CD8-positive, alpha-beta memory T cell (primary cell): ENCODE measurements around the gene LGALSL. TPM values are rescaled to one million over a fixed set of nuclear protein-coding genes. Genes with fewer than 3 reads are reported as not detected.

Source experiments
- CTCF ChIA-PET: fragments of 350-600 bp; sonication (Branson Sonifier 250); formaldehyde crosslinking; loops from one replicate; lab custom pipeline; 2021; ENCODE audit warnings: antibody characterized with exemption; lab: Charles Lee
- POLR2A ChIA-PET: fragments of 350-600 bp; sonication (Branson Sonifier 250); formaldehyde crosslinking; loops from one replicate; lab custom pipeline; 2021; ENCODE audit warnings: antibody characterized with exemption; lab: Charles Lee
- DNase-seq, 5 donors: peaks; one replicate each; pipeline versions ENCODE4 v3.0.0 to v3.0.0-alpha.2; 2020 to 2022; ENCODE audit warnings: mixed read lengths in 1 of 5
- H3K27ac ChIP-seq: one replicate; pipeline ENCODE4 v1.7.0; 2013; ENCODE audit warnings: low read depth, mild to moderate bottlenecking, low read length, moderate library complexity
- H3K27me3 ChIP-seq: 2 replicates; pipeline ENCODE4 v1.7.0; 2013; ENCODE audit warnings: low read length, mild to moderate bottlenecking; ENCODE audit not compliant: insufficient read depth, poor library complexity, severe bottlenecking
- H3K36me3 ChIP-seq: 2 replicates; pipeline ENCODE4 v1.7.0; 2013; ENCODE audit warnings: mild to moderate bottlenecking, low read length, moderate library complexity; ENCODE audit not compliant: insufficient read depth
- H3K4me1 ChIP-seq: 2 replicates; pipeline ENCODE4 v1.7.0; 2013; ENCODE audit warnings: mild to moderate bottlenecking, low read length, moderate library complexity; ENCODE audit not compliant: insufficient read depth
- H3K4me3 ChIP-seq: 2 replicates; pipeline ENCODE4 v1.7.0; 2013; ENCODE audit warnings: mild to moderate bottlenecking, low read length
- H3K9me3 ChIP-seq: 2 replicates; pipeline ENCODE4 v1.7.0; 2013; ENCODE audit warnings: mild to moderate bottlenecking, low read length
- H3K27ac Mint-ChIP-seq, 8 donors: one replicate each; pipeline ENCODE4 v1.8.0; 2020 to 2021; ENCODE audit warnings: mixed read lengths in 8 of 8, mild to moderate bottlenecking in 6 of 8, inconsistent platforms in 3 of 8, moderate library complexity in 3 of 8
- H3K27me3 Mint-ChIP-seq, 2 donors: one replicate each; pipeline ENCODE4 v1.8.0; 2020 to 2021; ENCODE audit warnings: mixed read lengths in 2 of 2, mild to moderate bottlenecking in 1 of 2, moderate library complexity in 1 of 2
- H3K36me3 Mint-ChIP-seq, 3 donors: one replicate each; pipeline ENCODE4 v1.8.0; 2020 to 2021; ENCODE audit warnings: mixed read lengths in 3 of 3, inconsistent platforms in 1 of 3, mild to moderate bottlenecking in 1 of 3
- H3K4me1 Mint-ChIP-seq, 3 donors: one replicate each; pipeline ENCODE4 v1.8.0; 2020 to 2021; ENCODE audit warnings: mixed read lengths in 3 of 3, inconsistent platforms in 1 of 3, mild to moderate bottlenecking in 1 of 3
- H3K4me3 Mint-ChIP-seq, 7 donors: one replicate each; pipeline ENCODE4 v1.8.0; 2020 to 2021; ENCODE audit warnings: mixed read lengths in 7 of 7, mild to moderate bottlenecking in 6 of 7, moderate library complexity in 4 of 7, inconsistent platforms in 2 of 7
- H3K9me3 Mint-ChIP-seq, 5 donors: one replicate each; pipeline ENCODE4 v1.8.0; 2020 to 2022; ENCODE audit warnings: mixed read lengths in 5 of 5, mild to moderate bottlenecking in 3 of 5, moderate library complexity in 2 of 5, inconsistent platforms in 1 of 5
- polyA plus RNA-seq: library from polyadenylated mRNA; unstranded; fragments of 300-500 nt; fragmentation: Illumina TruSeq; gene quantifications from one replicate; pipeline ENCODE4 v1.2.3, GENCODE V29; 2021
- total RNA-seq, 2 experiments: library from RNA; stranded (reverse); gene quantifications; one replicate each; pipeline ENCODE4 v1.2.3, GENCODE V29; 2021

The LGALSL gene
- total and polyA plus RNA-seq, 3 experiments from 2014 or later: 0.72 to 0.98 (median 0.84) TPM

GRCh38 chr2:64470071-64470470, 16.1 kb downstream of the LGALSL start:
- ChIA-PET CTCF (interaction anchor here (2.0 kb wide), 1 partner anchor 18 kb away, joined by 7 read pairs; no protein-coding TSS in a partner anchor), POLR2A (no interaction called here)
- Mint-ChIP-seq H3K9me3 (no peaks in the 10 kb centered on the region), H3K4me3 (no peak overlapping the region), H3K4me1 (no peaks in the 10 kb centered on the region), H3K27ac (no peak overlapping the region), H3K27me3 (peaks cover 3 to 4% of the 10 kb centered on the region in 2 donors), H3K36me3 (no peaks in the 10 kb centered on the region)
- Histone ChIP-seq H3K4me1 (no peaks in the 10 kb centered on the region), H3K36me3 (no peaks in the 10 kb centered on the region), H3K27ac (no peak overlapping the region), H3K27me3 (no peaks in the 10 kb centered on the region), H3K9me3 (no peaks in the 10 kb centered on the region), H3K4me3 (no peak overlapping the region)
- DNase-seq: no peak

GRCh38 chr2:64470766-64471295, 16.9 kb downstream of the LGALSL start:
- ChIA-PET POLR2A (interaction anchor here (0.6 kb wide), 1 partner anchor 882 kb away, joined by 3 read pairs; the partner anchor contains the start of gene MDH1), CTCF (no interaction called here)
- Mint-ChIP-seq H3K36me3 (no peaks in the 10 kb centered on the region), H3K9me3 (no peaks in the 10 kb centered on the region), H3K4me1 (no peaks in the 10 kb centered on the region), H3K4me3 (no peak overlapping the region), H3K27ac (no peak overlapping the region), H3K27me3 (peaks cover 4 to 5% of the 10 kb centered on the region in 2 donors)
- H3K36me3 ChIP-seq: no peaks in the 10 kb centered on the region
- H3K27me3 ChIP-seq: no peaks in the 10 kb centered on the region
- no peak overlapping the region for H3K27ac ChIP-seq
- H3K4me1 ChIP-seq: no peaks in the 10 kb centered on the region
- no peaks in the 10 kb centered on the region for H3K9me3 ChIP-seq
- H3K4me3 ChIP-seq: no peak overlapping the region
- DNase-seq: no peak

- Mint-ChIP-seq H3K9me3 (no peaks in the 10 kb centered on the region), H3K4me3 (no peak overlapping the region), H3K4me1 (no peaks in the 10 kb centered on the region), H3K27me3 (peaks cover 4 to 5% of the 10 kb centered on the region in 2 donors), H3K27ac (no peak overlapping the region), H3K36me3 (no peaks in the 10 kb centered on the region)
- POLR2A ChIA-PET: no interaction called here
- no peaks in the 10 kb centered on the region for H3K36me3 ChIP-seq
- no peaks in the 10 kb centered on the region for H3K9me3 ChIP-seq
- DNase-seq: no peak
- H3K27ac ChIP-seq: no peak overlapping the region
- CTCF ChIA-PET: interaction anchor here (1.1 kb wide), 1 partner anchor 17 kb away, joined by 6 read pairs; no protein-coding TSS in a partner anchor
- H3K4me1 ChIP-seq: no peaks in the 10 kb centered on the region
- H3K27me3 ChIP-seq: no peaks in the 10 kb centered on the region
- H3K4me3 ChIP-seq: no peak overlapping the region
These were observed 17.6 kb downstream of the LGALSL start for GRCh38 chr2:64471600-64471999.

- H3K27ac ChIP-seq: no peak overlapping the region
- Mint-ChIP-seq H3K36me3 (no peaks in the 10 kb centered on the region), H3K9me3 (no peaks in the 10 kb centered on the region), H3K27ac (no peak overlapping the region), H3K27me3 (peaks cover 4 to 5% of the 10 kb centered on the region in 2 donors), H3K4me3 (no peak overlapping the region), H3K4me1 (no peaks in the 10 kb centered on the region)
- no peak overlapping the region for H3K4me3 ChIP-seq
- ChIA-PET CTCF (interaction anchor here (1.6 kb wide), 1 partner anchor 15 kb away, joined by 7 read pairs; no protein-coding TSS in a partner anchor), POLR2A (no interaction called here)
- H3K36me3 ChIP-seq: no peaks in the 10 kb centered on the region
- H3K4me1 ChIP-seq: no peaks in the 10 kb centered on the region
- no peak for DNase-seq
- no peaks in the 10 kb centered on the region for H3K27me3 ChIP-seq
- no peaks in the 10 kb centered on the region for H3K9me3 ChIP-seq
These were observed 18.9 kb downstream of the LGALSL start for GRCh38 chr2:64472881-64473280.

DNA sequence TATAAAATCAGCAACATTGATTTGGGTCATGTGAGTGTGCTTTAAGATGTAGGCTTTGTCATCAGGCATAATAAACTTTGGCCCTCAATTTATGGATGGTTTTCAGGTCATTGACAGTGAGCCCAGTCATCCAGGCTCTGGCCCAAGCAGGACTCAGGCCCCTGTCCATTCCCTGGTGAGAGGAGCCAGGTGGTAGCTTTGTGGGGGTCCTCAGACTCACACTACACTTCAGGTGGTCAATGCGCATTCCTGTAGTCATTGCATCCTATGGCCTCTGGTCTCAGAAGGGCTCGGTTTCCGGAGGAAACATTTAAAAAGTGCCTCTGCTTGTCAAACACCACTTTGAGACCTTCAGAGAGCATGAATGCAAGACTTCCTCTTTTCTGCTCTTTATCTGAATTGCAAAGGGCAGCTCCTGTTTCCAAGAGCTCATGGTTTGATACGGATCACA, 20.2 kb downstream of the LGALSL start:
- no peaks in the 10 kb centered on the region for H3K27me3 ChIP-seq
- Mint-ChIP-seq H3K27ac (no peak overlapping the region), H3K4me1 (no peaks in the 10 kb centered on the region), H3K36me3 (no peaks in the 10 kb centered on the region), H3K4me3 (no peak overlapping the region), H3K9me3 (no peaks in the 10 kb centered on the region), H3K27me3 (peaks cover 4 to 5% of the 10 kb centered on the region in 2 donors)
- no peaks in the 10 kb centered on the region for H3K36me3 ChIP-seq
- POLR2A ChIA-PET: no interaction called here
- no peaks in the 10 kb centered on the region for H3K4me1 ChIP-seq
- no peak overlapping the region for H3K27ac ChIP-seq
- no peak for DNase-seq
- H3K9me3 ChIP-seq: no peaks in the 10 kb centered on the region
- CTCF ChIA-PET: interaction anchor here (1.6 kb wide), 1 partner anchor 14 kb away, joined by 7 read pairs; no protein-coding TSS in a partner anchor
- H3K4me3 ChIP-seq: no peak overlapping the region

DNA sequence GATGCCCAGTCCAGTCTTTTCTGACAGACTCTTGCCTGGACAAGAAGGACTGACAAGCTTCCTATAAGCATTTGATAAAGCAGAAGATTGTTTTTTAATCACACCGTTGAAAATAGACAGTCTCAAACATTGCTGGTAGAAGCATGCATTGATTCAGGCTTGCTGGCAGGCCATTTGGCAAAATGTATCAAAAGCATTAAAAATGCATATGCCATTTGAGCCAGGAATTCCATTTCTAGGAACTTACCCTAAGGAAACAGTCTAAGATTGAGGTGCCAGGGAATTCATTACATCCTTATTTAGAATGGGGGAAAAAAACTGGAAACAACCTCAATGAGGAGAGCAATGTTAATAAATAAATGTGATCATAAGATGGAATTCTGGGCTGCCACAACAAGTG, 20.7 kb downstream of the LGALSL start:
- H3K36me3 Mint-ChIP-seq: no peaks in the 10 kb centered on the region
- peaks cover 0 to 5% of the 10 kb centered on the region in 2 donors for H3K27me3 Mint-ChIP-seq
- DNase-seq: no peak
- no peak overlapping the region for H3K27ac Mint-ChIP-seq
- no peak overlapping the region for H3K4me3 Mint-ChIP-seq
- no peaks in the 10 kb centered on the region for H3K9me3 Mint-ChIP-seq
- Histone ChIP-seq H3K4me1 (no peaks in the 10 kb centered on the region), H3K27ac (no peak overlapping the region), H3K4me3 (no peak overlapping the region), H3K27me3 (no peaks in the 10 kb centered on the region), H3K9me3 (no peaks in the 10 kb centered on the region), H3K36me3 (no peaks in the 10 kb centered on the region)
- POLR2A ChIA-PET: no interaction called here
- CTCF ChIA-PET: interaction anchor here (1.6 kb wide), 1 partner anchor 13 kb away, joined by 7 read pairs; no protein-coding TSS in a partner anchor
- H3K4me1 Mint-ChIP-seq: no peaks in the 10 kb centered on the region

- no peaks in the 10 kb centered on the region for H3K9me3 ChIP-seq
- Mint-ChIP-seq H3K36me3 (no peaks in the 10 kb centered on the region), H3K4me3 (no peak overlapping the region), H3K4me1 (no peaks in the 10 kb centered on the region), H3K27ac (no peak overlapping the region), H3K9me3 (no peaks in the 10 kb centered on the region), H3K27me3 (peaks cover 0 to 7% of the 10 kb centered on the region in 2 donors)
- no peaks in the 10 kb centered on the region for H3K27me3 ChIP-seq
- no peaks in the 10 kb centered on the region for H3K4me1 ChIP-seq
- H3K4me3 ChIP-seq: no peak overlapping the region
- no peak for DNase-seq
- CTCF ChIA-PET: interaction anchor here (5.8 kb wide), 1 partner anchor 12 kb away, joined by 21 read pairs; no protein-coding TSS in a partner anchor
- POLR2A ChIA-PET: no interaction called here
- no peaks in the 10 kb centered on the region for H3K36me3 ChIP-seq
- no peak overlapping the region for H3K27ac ChIP-seq
These were observed 23.1 kb downstream of the LGALSL start for GRCh38 chr2:64477037-64477436.

GRCh38 chr2:64477979-64478378, 24.0 kb downstream of the LGALSL start:
- Histone ChIP-seq H3K9me3 (no peaks in the 10 kb centered on the region), H3K36me3 (no peaks in the 10 kb centered on the region), H3K4me3 (no peak overlapping the region), H3K4me1 (no peaks in the 10 kb centered on the region), H3K27me3 (no peaks in the 10 kb centered on the region), H3K27ac (no peak overlapping the region)
- Mint-ChIP-seq H3K9me3 (no peaks in the 10 kb centered on the region), H3K4me1 (no peaks in the 10 kb centered on the region), H3K4me3 (no peak overlapping the region), H3K36me3 (no peaks in the 10 kb centered on the region), H3K27me3 (peaks cover 0 to 7% of the 10 kb centered on the region in 2 donors), H3K27ac (peak overlapping the region in 1 of 8 donors; percentile 21)
- ChIA-PET CTCF (interaction anchor here (2.9 to 5.8 kb wide), 2 partner anchors 11 to 147 kb away, joined by 8 to 21 read pairs; no protein-coding TSS in a partner anchor), POLR2A (no interaction called here)
- DNase-seq: no peak
